ENCODE measurements around the gene LMO2. TPM values are rescaled to one million over a fixed set of nuclear protein-coding genes. Genes with fewer than 3 reads are reported as not detected.

The LMO2 gene
- total and polyA plus RNA-seq, 9 donors, result 6.9 to 48.2 (median 13.5) TPM

- no peaks in the 10 kb centered on the region for H3K27me3 ChIP-seq
- no peaks in the 10 kb centered on the region for H3K9me3 ChIP-seq
- H3K27ac ChIP-seq, result no peak overlapping the region
- 83 to 90% (median 89%) methylated on average over 2 of the region's 2 CpGs for WGBS, 3 donors
- TF ChIP-seq POLR2A (IDR thresholded peaks at IDR 0.05) (no peak), EP300 (IDR thresholded peaks at IDR 0.05) (no peak)
- TF ChIP-seq, protein P1, sequence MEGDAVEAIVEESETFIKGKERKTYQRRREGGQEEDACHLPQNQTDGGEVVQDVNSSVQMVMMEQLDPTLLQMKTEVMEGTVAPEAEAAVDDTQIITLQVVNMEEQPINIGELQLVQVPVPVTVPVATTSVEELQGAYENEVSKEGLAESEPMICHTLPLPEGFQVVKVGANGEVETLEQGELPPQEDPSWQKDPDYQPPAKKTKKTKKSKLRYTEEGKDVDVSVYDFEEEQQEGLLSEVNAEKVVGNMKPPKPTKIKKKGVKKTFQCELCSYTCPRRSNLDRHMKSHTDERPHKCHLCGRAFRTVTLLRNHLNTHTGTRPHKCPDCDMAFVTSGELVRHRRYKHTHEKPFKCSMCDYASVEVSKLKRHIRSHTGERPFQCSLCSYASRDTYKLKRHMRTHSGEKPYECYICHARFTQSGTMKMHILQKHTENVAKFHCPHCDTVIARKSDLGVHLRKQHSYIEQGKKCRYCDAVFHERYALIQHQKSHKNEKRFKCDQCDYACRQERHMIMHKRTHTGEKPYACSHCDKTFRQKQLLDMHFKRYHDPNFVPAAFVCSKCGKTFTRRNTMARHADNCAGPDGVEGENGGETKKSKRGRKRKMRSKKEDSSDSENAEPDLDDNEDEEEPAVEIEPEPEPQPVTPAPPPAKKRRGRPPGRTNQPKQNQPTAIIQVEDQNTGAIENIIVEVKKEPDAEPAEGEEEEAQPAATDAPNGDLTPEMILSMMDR (IDR thresholded peaks at IDR 0.05), result no peak
- intact Hi-C loops (cut with DNase I), result no loop called here
- H3K4me1 ChIP-seq (ENCODE audit: insufficient read depth), result peaks cover 5% of the 10 kb centered on the region
- no peaks in the 10 kb centered on the region for H3K36me3 ChIP-seq
- no peak for DNase-seq
- H3K4me3 ChIP-seq, result no peak overlapping the region
Observed at GRCh38 chr11:33866936-33867335, 24.9 kb downstream of the LMO2 start.

DNA sequence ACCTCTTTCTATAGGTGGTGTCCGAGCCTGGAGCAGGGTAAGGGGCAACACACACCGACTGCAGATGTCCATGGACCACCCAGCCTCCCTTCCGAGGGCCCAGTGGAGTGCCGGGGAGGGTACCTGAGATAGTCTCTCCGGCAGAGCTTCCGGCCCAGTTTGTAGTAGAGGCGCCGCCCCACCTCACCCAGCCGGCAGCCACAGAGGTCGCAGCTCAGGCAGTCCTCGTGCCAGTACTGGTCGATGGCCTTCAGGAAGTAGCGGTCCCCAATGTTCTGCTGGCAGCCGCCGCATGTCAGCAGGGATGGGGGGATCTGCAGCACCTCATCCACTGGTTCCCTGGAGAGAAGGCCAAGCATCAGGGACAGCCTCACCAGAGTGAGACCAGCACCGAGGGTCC is 27.4 kb downstream of the LMO2 start:
- H3K36me3 ChIP-seq, result no peaks in the 10 kb centered on the region
- H3K4me3 ChIP-seq, result no peak overlapping the region
- peaks cover 5% of the 10 kb centered on the region for H3K4me1 ChIP-seq (ENCODE audit: insufficient read depth)
- WGBS, 3 donors, result 82 to 85% (median 84%) methylated on average over 8 to 16 of the region's 16 CpGs
- H3K27me3 ChIP-seq, result no peaks in the 10 kb centered on the region
- H3K9me3 ChIP-seq, result no peaks in the 10 kb centered on the region
- TF ChIP-seq EP300 (IDR thresholded peaks at IDR 0.05) (no peak), POLR2A (IDR thresholded peaks at IDR 0.05) (no peak)
- TF ChIP-seq, protein P1 (IDR thresholded peaks at IDR 0.05), result no peak
- DNase-seq, result no peak
- intact Hi-C loops (cut with DNase I), result no loop called here
- no peak overlapping the region for H3K27ac ChIP-seq

- WGBS, 3 donors, result 53 to 61% (median 59%) methylated on average over 7 of the region's 7 CpGs
- DNase-seq, result no peak
- Histone ChIP-seq H3K9me3 (no peaks in the 10 kb centered on the region), H3K27ac (no peak overlapping the region), H3K4me1 (ENCODE audit: insufficient read depth) (peaks cover 4% of the 10 kb centered on the region), H3K36me3 (no peaks in the 10 kb centered on the region), H3K27me3 (no peaks in the 10 kb centered on the region), H3K4me3 (no peak overlapping the region)
- TF ChIP-seq, protein P1 (IDR thresholded peaks at IDR 0.05), result no peak
- TF ChIP-seq POLR2A (IDR thresholded peaks at IDR 0.05) (no peak), EP300 (IDR thresholded peaks at IDR 0.05) (no peak)
- intact Hi-C loops (cut with DNase I), result no loop called here
Observed at GRCh38 chr11:33863418-33864172, 28.3 kb downstream of the LMO2 start.

DNA sequence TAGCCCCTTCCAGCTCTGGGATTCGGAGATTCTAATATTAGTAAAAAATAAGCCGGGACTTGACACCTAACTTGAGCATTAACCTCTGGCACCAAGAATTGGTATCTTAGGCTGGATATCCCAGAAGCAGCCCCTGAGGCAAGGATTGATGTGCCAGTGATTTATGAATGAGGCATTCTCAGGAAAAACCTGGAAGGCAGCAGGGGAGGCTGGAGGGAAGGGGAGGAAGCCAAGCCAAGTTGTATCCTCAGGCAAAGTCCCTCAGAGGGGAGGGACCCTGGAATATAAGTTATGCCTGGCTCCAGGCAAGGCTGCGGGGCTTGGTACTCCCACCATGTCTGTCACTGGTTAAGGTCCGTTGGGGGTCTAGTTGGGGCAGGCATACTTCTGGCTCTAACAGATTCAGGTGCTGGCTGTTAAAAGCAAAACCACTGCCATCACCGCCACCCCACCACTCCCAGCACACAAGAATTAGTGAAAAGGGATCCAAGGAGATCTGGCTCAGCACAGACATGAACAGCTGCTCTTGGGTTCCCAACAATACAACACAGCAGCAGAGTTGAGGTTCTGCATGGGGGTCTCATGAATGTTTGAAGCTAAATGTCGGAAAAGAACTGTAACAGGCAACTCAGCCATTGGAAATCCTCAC is 29.8 kb downstream of the LMO2 start:
- H3K9me3 ChIP-seq, result no peaks in the 10 kb centered on the region
- intact Hi-C loops (cut with DNase I), result no loop called here
- no peaks in the 10 kb centered on the region for H3K36me3 ChIP-seq
- no peaks in the 10 kb centered on the region for H3K27me3 ChIP-seq
- H3K4me1 ChIP-seq (ENCODE audit: insufficient read depth), result peaks cover 4% of the 10 kb centered on the region
- TF ChIP-seq, protein P1 (IDR thresholded peaks at IDR 0.05), result no peak
- H3K27ac ChIP-seq, result no peak overlapping the region
- WGBS, 3 donors, result 80 to 84% (median 84%) methylated on average over 6 of the region's 6 CpGs
- DNase-seq, result no peak
- no peak overlapping the region for H3K4me3 ChIP-seq
